ENCODE data around the gene TUSC2.

DNA sequence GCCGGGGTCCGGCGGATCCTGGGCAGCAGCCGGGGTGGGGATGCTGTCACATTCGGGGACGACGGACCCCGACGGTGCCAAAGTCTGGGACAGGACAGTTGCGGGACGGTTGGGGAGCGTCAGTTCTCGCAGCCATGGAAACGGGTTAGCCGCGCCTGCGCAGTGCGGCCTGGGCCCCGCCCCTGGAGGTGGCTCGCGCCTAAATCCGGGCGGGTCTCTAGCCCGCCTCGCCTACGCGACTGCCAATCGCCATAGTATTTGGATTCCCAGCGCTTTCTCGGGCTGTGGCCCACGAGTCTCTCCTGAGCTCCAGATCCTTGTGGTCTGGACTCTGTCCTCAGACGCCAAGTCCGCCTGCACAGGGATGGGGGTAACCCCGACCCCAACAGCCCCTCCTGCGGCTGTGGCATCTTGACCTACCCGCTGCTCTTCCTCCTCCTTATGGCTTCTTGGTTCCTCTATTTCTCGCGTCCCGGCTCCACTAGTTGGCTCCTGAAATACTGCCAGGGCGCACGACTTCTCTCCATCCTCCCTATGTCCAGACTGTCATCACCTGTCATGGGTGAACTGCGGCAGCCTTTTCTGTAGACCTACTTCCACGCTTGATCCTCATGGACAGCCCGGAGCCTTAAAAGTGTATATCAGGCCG lies 17.7 kb upstream of the TUSC2 start, which contains the start of gene ZMYND10:
- TF ChIP-seq, protein P1, sequence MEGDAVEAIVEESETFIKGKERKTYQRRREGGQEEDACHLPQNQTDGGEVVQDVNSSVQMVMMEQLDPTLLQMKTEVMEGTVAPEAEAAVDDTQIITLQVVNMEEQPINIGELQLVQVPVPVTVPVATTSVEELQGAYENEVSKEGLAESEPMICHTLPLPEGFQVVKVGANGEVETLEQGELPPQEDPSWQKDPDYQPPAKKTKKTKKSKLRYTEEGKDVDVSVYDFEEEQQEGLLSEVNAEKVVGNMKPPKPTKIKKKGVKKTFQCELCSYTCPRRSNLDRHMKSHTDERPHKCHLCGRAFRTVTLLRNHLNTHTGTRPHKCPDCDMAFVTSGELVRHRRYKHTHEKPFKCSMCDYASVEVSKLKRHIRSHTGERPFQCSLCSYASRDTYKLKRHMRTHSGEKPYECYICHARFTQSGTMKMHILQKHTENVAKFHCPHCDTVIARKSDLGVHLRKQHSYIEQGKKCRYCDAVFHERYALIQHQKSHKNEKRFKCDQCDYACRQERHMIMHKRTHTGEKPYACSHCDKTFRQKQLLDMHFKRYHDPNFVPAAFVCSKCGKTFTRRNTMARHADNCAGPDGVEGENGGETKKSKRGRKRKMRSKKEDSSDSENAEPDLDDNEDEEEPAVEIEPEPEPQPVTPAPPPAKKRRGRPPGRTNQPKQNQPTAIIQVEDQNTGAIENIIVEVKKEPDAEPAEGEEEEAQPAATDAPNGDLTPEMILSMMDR (IDR thresholded peaks at IDR 0.05; ENCODE audit: insufficient read depth, low read length, poor library complexity, severe bottlenecking), result no peak
- TF ChIP-seq EZH2phosphoT487 (conservative IDR thresholded peaks at IDR 0.05; ENCODE audit: low read length), result no peak

Measured in SU-DHL-6 (cell line).